Measurements from ENCODE around the gene MT1H. TPM values are rescaled to one million over a fixed set of nuclear protein-coding genes. Genes with fewer than 3 reads are reported as not detected.
"Not testable (repeated sequence)": the region's sequence is repeated elsewhere in the genome, so short reads cannot be mapped to it uniquely, and the experiment has no call there.

MT1H gene
- total and polyA plus RNA-seq, 7 experiments from 2014 or later = 1.6 TPM; not detected in 6

GRCh38 chr16:56657555-56658326 is 11.9 kb upstream of the MT1H start, which contains the start of gene MT1F:
TSS of gene MT1F (plus strand) at chr16:56657959. CDS start at chr16:56658059, 100 bp downstream.
- ChIA-PET POLR2A (interaction anchor here (0.8 to 3.5 kb wide), 6 partner anchors 11 to 49 kb away, joined by 3 to 19 read pairs (median 4); partner anchors contain the start of genes MT1H, MT1X and MT2A), CTCF (interaction anchor here (0.9 kb wide), 1 partner anchor 45 kb away, joined by 3 read pairs; no protein-coding TSS in a partner anchor)
- intact Hi-C loops (cut with micrococcal nuclease) = loop anchor here (1.0 to 2.0 kb wide), 5 partner anchors 14 to 48 kb away; partner anchors contain the start of gene MT1X (in 2 of the 2)

DNA sequence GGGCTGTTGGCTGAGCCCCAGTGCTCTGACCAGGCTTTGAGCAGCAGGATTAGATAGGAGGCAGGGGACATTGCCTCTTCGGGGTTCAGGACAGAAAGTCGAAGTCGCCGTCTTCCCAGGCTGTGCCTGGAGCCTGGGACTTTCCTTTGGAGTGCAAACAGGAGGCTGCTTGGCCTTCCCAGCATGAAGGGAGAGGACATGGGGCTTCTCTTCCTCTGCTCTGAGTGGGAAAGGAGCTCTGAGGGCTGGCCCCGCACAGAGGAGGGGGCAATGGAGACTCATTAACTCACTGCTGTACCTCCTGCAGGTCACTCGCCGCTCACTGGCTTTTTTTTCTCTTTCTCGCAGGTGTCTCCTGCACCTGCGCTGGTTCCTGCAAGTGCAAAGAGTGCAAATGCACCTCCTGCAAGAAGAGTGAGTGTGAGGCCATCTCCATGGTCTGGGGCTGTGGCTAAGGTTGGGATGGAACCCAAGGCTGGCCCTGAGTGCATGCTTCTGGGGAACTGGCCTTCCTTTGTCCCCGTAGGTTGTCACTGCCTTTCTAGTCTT is 11.2 kb upstream of the MT1H start:
- H3K4me1 ChIP-seq (ENCODE audit: control insufficient read depth in 2 of 2, insufficient read depth in 2 of 2, low read length in 2 of 2) = peaks cover 7 to 12% of the 10 kb centered on the region in 2 donors
- peak overlapping the region; percentile 67 to 97 (median 93) for H3K27ac Mint-ChIP-seq
- H3K27ac ChIP-seq (ENCODE audit: low read depth, low read length) = peak overlapping the region; percentile 64
- no peaks in the 10 kb centered on the region for H3K9me3 ChIP-seq (ENCODE audit: control insufficient read depth in 2 of 3, low read length in 3 of 3)
- no peaks in the 10 kb centered on the region for H3K36me3 ChIP-seq (ENCODE audit: control insufficient read depth in 2 of 3, insufficient read depth in 3 of 3, low read length in 3 of 3)
- peak overlapping the region; percentile 79 to 99 (median 94) for H3K4me3 Mint-ChIP-seq
- peaks cover 18 to 50% (median 30%) of the 10 kb centered on the region in 7 donors for H3K4me1 Mint-ChIP-seq
- no peaks in the 10 kb centered on the region for H3K9me3 Mint-ChIP-seq
- no peak for ATAC-seq
- H3K4me3 ChIP-seq (ENCODE audit: low read length) = peak overlapping the region; percentile 91
- no peaks in the 10 kb centered on the region for H3K27me3 ChIP-seq (ENCODE audit: control insufficient read depth in 2 of 2, insufficient read depth in 2 of 2, low read length in 2 of 2)
- ChIA-PET POLR2A (interaction anchor here (1.1 to 3.5 kb wide), 3 partner anchors 18 to 50 kb away, joined by 3 to 19 read pairs (median 5); partner anchors contain the start of genes MT1X and MT2A), CTCF (no interaction called here)
- intact Hi-C loops (cut with micrococcal nuclease) = no loop called here
- peaks cover 0 to 6% (median 0%) of the 10 kb centered on the region in 5 donors for H3K36me3 Mint-ChIP-seq
- peaks cover 0 to 18% (median 2%) of the 10 kb centered on the region in 5 donors for H3K27me3 Mint-ChIP-seq
- DNase-seq = no peak

More at GRCh38 chr16:56657555-56658326, 11.9 kb upstream of the MT1H start, which contains the start of gene MT1F:
- peaks cover 0 to 6% (median 0%) of the 10 kb centered on the region in 5 donors for H3K36me3 Mint-ChIP-seq
- ATAC-seq (peak; percentile 80), DNase-seq (peak in 8 of 9 donors; percentile 35 to 66 (median 56))
- Histone ChIP-seq H3K4me3 (ENCODE audit: low read length) (peak within 1 kb of the TSS; percentile 91), H3K27me3 (ENCODE audit: control insufficient read depth in 2 of 2, insufficient read depth in 2 of 2, low read length in 2 of 2) (no peaks in the 10 kb centered on the region), H3K9me3 (ENCODE audit: control insufficient read depth in 2 of 3, low read length in 3 of 3) (no peaks in the 10 kb centered on the region), H3K4me1 (ENCODE audit: control insufficient read depth in 2 of 2, insufficient read depth in 2 of 2, low read length in 2 of 2) (peaks cover 7 to 12% of the 10 kb centered on the region in 2 donors), H3K36me3 (ENCODE audit: control insufficient read depth in 2 of 3, insufficient read depth in 3 of 3, low read length in 3 of 3) (no peaks in the 10 kb centered on the region), H3K27ac (ENCODE audit: low read depth, low read length) (peak within 1 kb of the TSS; percentile 64)
- H3K27me3 Mint-ChIP-seq = peaks cover 0 to 21% (median 0%) of the 10 kb centered on the region in 5 donors
- peak within 1 kb of the TSS; percentile 67 to 97 (median 94) for H3K27ac Mint-ChIP-seq
- peaks cover 14 to 46% (median 27%) of the 10 kb centered on the region in 7 donors for H3K4me1 Mint-ChIP-seq
- peak within 1 kb of the TSS; percentile 79 to 99 (median 94) for H3K4me3 Mint-ChIP-seq
- H3K9me3 Mint-ChIP-seq = no peaks in the 10 kb centered on the region

- H3K4me3 Mint-ChIP-seq = peak overlapping the region; percentile 85 to 95 (median 88)
- Histone ChIP-seq H3K27ac (ENCODE audit: low read depth, low read length) (peak overlapping the region; percentile 50), H3K27me3 (ENCODE audit: control insufficient read depth in 2 of 2, insufficient read depth in 2 of 2, low read length in 2 of 2) (peaks cover 0 to 4% of the 10 kb centered on the region in 2 donors), H3K9me3 (ENCODE audit: control insufficient read depth in 2 of 3, low read length in 3 of 3) (no peaks in the 10 kb centered on the region), H3K36me3 (ENCODE audit: control insufficient read depth in 2 of 3, insufficient read depth in 3 of 3, low read length in 3 of 3) (no peaks in the 10 kb centered on the region), H3K4me1 (ENCODE audit: control insufficient read depth in 2 of 2, insufficient read depth in 2 of 2, low read length in 2 of 2) (peaks cover 7 to 12% of the 10 kb centered on the region in 2 donors), H3K4me3 (ENCODE audit: low read length) (peak overlapping the region; percentile 66)
- H3K36me3 Mint-ChIP-seq = peaks cover 0 to 18% (median 5%) of the 10 kb centered on the region in 5 donors
- ChIA-PET POLR2A (interaction anchor here (1.1 to 4.0 kb wide), 7 partner anchors 10 to 143 kb away, joined by 3 to 23 read pairs (median 5); partner anchors contain the start of genes MT1X and MT2A), CTCF (interaction anchor here (1.0 to 2.2 kb wide), 4 partner anchors 19 to 86 kb away, joined by 3 to 11 read pairs (median 8); no protein-coding TSS in a partner anchor)
- peaks cover 18 to 54% (median 36%) of the 10 kb centered on the region in 7 donors for H3K4me1 Mint-ChIP-seq
- H3K9me3 Mint-ChIP-seq = no peaks in the 10 kb centered on the region
- peak in 2 of 9 donors; percentile 29 to 30 for DNase-seq
- ATAC-seq = peak; percentile 58
- peak overlapping the region; percentile 79 to 94 (median 89) for H3K27ac Mint-ChIP-seq
- peaks cover 7 to 52% (median 17%) of the 10 kb centered on the region in 5 donors for H3K27me3 Mint-ChIP-seq
- intact Hi-C loops (cut with micrococcal nuclease) = loop anchor here (1.0 to 5.0 kb wide), 6 partner anchors 12 to 140 kb away; partner anchors contain the start of genes MT2A (in 2 of the 2), BBS2 (in 1 of the 2) and MT1X (in 1 of the 2)
Measured at GRCh38 chr16:56662357-56663354, 7.0 kb upstream of the MT1H start.

DNA sequence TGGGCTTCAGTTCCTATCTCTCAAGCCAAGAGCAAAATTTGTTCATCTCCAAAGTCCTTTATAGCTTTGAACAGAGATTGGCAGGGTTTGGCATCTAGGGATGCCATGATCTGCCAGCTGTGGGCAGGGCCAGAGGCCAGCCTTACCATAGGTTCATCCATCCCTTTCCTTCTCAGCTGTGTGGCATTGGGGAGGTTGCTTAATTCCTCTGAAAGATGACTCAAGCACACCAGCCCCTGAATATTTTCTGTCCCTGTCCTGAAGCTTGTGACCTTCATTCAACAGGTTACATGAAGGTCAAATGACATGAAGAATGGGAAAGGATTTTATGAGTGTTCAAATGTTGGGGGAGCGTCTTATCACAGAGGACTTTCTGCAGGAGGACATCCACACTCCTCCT is 5.1 kb upstream of the MT1H start:
- ATAC-seq (no peak), DNase-seq (no peak)
- Mint-ChIP-seq H3K36me3 (peaks cover 0 to 18% (median 5%) of the 10 kb centered on the region in 5 donors), H3K4me3 (peak overlapping the region in 2 of 10 donors; percentile 5 to 16), H3K4me1 (peaks cover 14 to 48% (median 40%) of the 10 kb centered on the region in 7 donors), H3K9me3 (no peaks in the 10 kb centered on the region), H3K27ac (no peak overlapping the region), H3K27me3 (peaks cover 24 to 68% (median 32%) of the 10 kb centered on the region in 5 donors)
- Histone ChIP-seq H3K4me3 (ENCODE audit: low read length) (no peak overlapping the region), H3K4me1 (ENCODE audit: control insufficient read depth in 2 of 2, insufficient read depth in 2 of 2, low read length in 2 of 2) (peaks cover 0 to 4% of the 10 kb centered on the region in 2 donors), H3K9me3 (ENCODE audit: control insufficient read depth in 2 of 3, low read length in 3 of 3) (no peaks in the 10 kb centered on the region), H3K36me3 (ENCODE audit: control insufficient read depth in 2 of 3, insufficient read depth in 3 of 3, low read length in 3 of 3) (no peaks in the 10 kb centered on the region), H3K27me3 (ENCODE audit: control insufficient read depth in 2 of 2, insufficient read depth in 2 of 2, low read length in 2 of 2) (peaks cover 0 to 18% of the 10 kb centered on the region in 2 donors), H3K27ac (ENCODE audit: low read depth, low read length) (no peak overlapping the region)
- ChIA-PET CTCF (interaction anchor here (0.6 to 0.7 kb wide), 2 partner anchors 19 to 37 kb away, joined by 3 to 4 read pairs; no protein-coding TSS in a partner anchor), POLR2A (interaction anchor here (0.8 to 3.2 kb wide), 4 partner anchors 11 to 145 kb away, joined by 3 to 18 read pairs (median 4); partner anchors contain the start of gene MT1X)
- intact Hi-C loops (cut with micrococcal nuclease) = loop anchor here in 1 of 2 donors (5.0 kb wide), 1 partner anchor 142 kb away; the partner anchor contains the start of gene BBS2

DNA sequence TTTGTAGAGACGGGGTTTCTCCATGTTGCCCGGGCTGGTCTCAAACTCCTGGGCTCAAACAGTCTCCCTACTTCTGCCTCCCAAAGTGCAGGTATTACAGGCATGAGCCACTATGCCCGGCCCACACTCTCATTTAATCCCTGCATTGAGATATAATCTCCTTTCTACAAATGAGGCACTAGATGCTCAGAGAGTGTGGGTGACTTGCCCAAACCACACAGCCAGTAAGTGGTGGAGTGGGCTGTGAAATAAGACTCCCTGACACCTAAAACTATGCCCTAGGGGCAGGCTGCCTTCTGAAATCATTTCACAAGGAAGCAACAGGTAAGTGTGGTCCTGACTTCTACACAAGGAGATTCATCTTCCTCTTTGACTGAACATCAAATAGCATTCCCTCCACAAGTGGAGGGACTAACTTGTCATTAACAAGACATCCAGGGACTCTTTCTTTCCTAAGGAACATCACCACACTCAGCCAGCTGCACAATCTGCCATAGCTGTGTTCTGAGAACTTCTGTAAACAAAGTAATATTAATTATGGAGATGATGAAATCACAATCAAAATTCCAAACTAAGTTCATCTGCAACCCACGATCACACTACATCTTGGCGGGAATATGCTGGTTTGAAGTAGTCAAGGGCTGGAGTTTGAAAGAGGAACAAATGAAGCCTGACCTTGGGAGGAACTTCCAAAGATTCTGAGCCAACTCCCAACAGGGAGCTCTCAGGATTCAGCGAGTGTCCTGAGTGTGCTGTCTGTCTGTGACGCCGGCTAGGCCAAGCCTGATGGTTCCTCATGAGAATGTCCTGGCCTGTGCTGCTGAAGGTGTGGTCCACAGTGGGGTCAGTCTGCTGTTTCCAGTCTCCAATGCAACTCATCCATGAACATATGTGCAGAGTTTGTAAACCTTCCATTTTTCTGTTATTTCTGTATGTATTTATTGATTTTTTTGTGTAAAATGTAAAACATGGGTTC is 4.0 kb upstream of the MT1H start:
- ATAC-seq; DNase-seq; H3K9me3 Mint-ChIP-seq; H3K27ac Mint-ChIP-seq; H3K4me3 ChIP-seq (ENCODE audit: low read length); H3K4me3 Mint-ChIP-seq; CTCF ChIA-PET; H3K9me3 ChIP-seq (ENCODE audit: control insufficient read depth in 2 of 3, low read length in 3 of 3); intact Hi-C loops (cut with micrococcal nuclease); H3K4me1 ChIP-seq (ENCODE audit: control insufficient read depth in 2 of 2, insufficient read depth in 2 of 2, low read length in 2 of 2); H3K36me3 ChIP-seq (ENCODE audit: control insufficient read depth in 2 of 3, insufficient read depth in 3 of 3, low read length in 3 of 3); H3K27ac ChIP-seq (ENCODE audit: low read depth, low read length): not testable (repeated sequence)
- POLR2A ChIA-PET = interaction anchor here (1.2 to 1.5 kb wide), 2 partner anchors 10 to 52 kb away, joined by 3 to 4 read pairs; no protein-coding TSS in a partner anchor
- Mint-ChIP-seq H3K27me3 (peaks cover 33 to 75% (median 38%) of the 10 kb centered on the region in 5 donors), H3K36me3 (peaks cover 0 to 18% (median 5%) of the 10 kb centered on the region in 5 donors), H3K4me1 (peaks cover 14 to 49% (median 38%) of the 10 kb centered on the region in 7 donors)
- peaks cover 0 to 24% of the 10 kb centered on the region in 2 donors for H3K27me3 ChIP-seq (ENCODE audit: control insufficient read depth in 2 of 2, insufficient read depth in 2 of 2, low read length in 2 of 2)
